ENCODE data around the gene SSC4D.
"Not testable (repeated sequence)": the region's sequence is repeated elsewhere in the genome, so short reads cannot be mapped to it uniquely, and the experiment has no call there.

Gene SSC4D

DNA sequence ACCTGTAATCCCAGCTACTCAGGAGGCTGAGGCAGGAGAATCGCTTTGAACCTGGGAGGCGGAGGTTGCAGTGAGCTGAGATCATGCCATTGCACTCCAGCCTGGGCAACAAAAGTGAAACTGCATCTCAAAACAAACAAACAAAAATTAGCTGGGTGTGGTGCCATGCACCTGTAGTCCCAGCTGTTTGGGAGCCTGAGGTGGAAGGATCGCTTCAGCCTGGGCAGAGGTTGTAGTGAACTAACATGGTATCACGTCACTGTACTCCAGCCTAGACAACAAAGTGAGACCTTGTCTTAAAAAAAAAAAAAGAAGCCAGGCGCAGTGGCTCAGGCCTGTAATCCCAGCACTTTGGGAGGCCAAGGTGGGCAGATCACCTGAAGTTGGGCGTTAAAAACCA, 21.7 kb downstream of the SSC4D start:
- DNase-seq (ENCODE audit: low read depth in 1 of 2, low spot score in 1 of 2): not testable (repeated sequence)

DNA sequence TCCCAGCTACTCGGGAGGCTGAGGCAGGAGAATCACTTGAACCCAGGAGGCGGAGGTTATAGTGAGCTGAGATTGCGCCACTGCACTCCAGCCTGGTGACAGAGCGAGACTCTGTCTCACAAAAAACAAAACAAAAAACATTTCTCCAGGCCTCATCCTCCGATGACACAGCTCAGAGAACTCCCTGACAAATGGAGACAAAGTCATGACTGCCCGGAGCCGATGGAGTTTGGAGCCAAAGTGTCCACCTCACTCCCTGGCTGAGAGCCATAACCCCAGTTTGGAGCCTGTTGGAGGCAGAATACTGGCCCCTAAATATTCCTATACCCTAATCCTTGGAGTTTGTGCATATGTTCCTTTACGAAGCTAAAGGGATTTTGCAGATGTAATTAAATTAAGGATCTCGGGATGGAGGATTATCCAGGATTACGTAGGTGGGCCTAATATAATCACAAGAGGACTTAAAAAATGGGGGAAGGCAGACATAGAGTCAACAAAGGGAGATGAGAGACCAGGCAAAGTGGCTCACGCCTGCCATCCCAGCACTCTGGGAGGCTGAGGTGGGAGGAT, 22.7 kb downstream of the SSC4D start:
- no peak for DNase-seq (ENCODE audit: low read depth in 1 of 2, low spot score in 1 of 2)

GRCh38 chr7:76383089-76383944, 26.2 kb downstream of the SSC4D start:
- no peak for DNase-seq (ENCODE audit: low read depth in 1 of 2, low spot score in 1 of 2)

DNA sequence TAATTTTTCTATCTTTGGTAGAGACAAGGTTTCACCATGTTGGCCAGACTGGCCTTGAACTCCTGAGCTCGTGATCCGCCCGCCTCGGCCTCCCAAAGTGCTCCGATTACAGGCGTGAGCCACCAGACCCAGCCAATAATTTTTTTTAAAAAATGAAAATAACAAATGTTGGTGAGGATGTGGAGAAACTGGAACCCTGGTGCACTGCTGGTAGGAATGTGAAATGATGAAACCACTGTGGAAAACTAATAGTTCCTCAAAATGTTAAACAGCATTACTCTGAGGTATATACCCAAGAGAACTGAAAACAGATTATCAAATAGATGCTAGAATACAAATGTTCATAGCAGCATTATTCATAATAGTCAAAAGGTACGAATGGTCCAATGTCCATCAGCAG, 27.7 kb downstream of the SSC4D start:
- DNase-seq (ENCODE audit: low read depth in 1 of 2, low spot score in 1 of 2): no peak

- DNase-seq (ENCODE audit: low read depth in 1 of 2, low spot score in 1 of 2): no peak
Measured at GRCh38 chr7:76380623-76380966, 28.9 kb downstream of the SSC4D start.

DNA sequence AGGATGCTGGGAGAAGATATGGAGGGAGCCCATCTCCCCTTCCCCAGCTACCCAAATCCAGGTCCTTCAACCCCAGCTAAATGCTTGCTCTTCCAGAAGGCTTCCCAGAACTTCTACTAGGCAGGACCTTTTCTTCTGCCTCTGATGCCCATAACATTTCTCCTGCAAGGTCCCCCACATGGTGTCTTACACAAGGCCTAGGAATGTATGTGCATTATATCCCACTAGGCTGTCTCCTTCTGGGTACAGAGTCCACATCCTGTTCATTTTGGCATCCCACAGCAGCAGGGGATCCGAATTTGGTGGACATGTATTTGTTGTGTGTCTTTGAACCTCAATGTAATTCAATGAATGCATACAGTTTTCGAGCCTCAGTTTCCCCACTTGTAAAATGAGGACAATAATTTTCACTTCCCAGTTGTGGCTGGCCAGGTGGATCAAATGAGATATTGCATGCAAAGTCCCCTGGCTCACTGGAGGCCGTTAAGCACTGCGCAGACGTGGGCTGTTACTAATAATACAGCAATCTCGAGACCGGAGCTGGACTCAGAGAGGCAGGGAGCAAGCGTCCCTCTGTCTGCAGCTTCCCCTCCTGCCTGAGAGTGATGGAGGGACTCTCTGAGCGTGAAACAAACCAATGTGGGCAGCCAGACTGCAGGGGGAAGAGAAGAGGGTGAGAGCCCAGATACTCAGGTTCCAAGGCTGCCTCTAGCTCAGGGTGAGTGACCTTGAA, 32.1 kb downstream of the SSC4D start:
- no peak for DNase-seq (ENCODE audit: low read depth in 1 of 2, low spot score in 1 of 2)

DNA sequence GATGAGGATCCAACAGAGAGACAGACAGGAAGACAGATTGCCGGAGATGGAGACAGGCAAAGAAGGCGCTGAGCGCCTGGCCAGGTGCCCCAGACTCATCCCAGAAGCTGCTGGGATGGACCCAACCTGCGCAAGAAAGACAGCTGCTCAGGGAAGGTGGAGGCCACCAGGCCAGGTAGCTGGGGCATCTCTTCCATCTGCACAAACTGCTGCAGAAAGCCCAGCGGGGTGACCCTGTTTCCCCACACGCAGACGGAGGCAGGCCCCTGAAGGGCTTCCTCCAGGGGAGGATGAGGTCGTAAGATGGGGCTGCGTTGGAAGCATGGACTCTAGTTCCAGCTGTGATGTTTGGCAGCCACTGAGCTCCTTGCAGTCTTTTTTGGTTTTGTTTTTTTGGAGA, 34.2 kb downstream of the SSC4D start:
- DNase-seq (ENCODE audit: low read depth in 1 of 2, low spot score in 1 of 2): no peak

DNA sequence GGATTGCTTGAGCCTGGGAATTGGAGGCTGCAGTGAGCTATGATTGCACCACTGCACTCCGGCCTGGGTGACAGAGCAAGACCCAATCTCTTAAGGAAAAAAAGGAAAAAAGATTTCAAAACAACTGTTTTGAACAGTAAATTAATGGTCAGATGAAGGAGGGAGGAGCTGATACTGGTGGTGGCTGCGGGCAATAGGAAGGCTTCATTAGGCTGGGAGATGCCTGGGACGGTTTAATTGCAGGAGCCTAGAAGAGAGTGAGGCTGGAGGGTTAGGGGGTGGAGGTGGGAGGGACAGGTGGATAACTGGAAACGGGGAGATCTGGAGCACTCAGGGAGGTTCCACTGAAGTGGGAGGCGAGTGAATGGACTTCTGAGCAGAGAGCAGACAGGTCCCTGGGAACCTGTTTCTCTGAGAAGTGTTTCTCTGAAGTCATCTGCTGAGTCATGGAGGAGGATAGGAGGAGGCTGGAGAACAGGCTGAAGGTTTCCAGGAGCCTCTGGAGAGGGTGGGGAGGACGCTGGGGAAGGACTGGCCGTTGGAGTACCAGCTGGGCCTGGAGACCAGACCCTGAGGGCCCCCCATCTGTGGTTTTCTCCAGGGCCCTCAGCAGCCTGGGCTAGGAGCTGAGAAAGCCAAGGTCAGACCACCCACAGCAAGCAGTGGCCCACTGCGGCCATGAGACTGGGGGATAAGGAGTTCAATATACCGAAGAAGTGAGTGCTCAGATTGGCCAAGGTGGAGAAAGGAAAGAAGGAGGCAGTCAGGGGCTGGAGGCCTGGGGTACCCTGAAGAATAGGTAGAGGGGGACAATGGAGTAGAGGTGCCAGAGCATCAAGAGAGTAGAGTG, 36.3 kb downstream of the SSC4D start:
- no peak for DNase-seq (ENCODE audit: low read depth in 1 of 2, low spot score in 1 of 2)

DNA sequence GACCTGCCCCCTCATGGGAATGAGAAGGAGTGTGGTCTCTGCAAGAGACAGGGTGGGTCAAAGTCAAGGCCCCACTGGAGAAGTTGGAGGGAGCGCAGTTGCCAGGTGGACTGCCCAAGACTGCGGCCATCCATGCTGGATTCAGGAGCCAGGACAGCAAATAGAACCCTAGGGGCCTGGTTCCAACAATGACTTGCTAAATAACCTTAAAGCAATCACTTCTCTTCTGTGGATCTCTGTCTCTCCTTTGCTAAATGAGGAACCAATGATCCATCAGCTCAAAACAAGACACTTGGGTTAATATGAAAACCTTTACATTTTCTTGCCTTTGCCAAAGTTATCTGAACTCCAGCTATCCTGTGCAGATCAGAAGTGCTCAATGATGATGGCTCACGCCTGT, 38.1 kb downstream of the SSC4D start:
- no peak for DNase-seq (ENCODE audit: low read depth in 1 of 2, low spot score in 1 of 2)

DNA sequence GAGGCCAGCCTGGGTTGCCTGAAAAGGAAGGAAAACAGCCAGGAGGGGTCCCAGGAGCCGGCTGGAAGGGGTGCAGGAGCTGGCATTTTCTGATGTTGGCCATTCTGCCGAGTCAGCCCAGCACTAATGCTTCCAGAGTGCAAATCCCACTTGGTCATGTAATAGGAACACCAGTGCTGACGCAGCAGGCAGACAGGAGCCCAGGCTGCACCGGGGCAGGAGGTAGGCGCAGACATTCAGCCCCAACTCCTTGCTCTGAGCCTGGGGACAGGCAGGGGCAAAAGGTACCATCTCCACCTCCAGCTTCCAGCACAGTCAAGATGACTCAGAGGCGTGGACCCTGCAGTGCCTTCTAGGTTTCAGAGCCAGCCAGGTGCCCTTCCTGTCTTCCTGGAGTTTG, 40.5 kb downstream of the SSC4D start:
- no peak for DNase-seq (ENCODE audit: low read depth in 1 of 2, low spot score in 1 of 2)

- DNase-seq (ENCODE audit: low read depth in 1 of 2, low spot score in 1 of 2): no peak
Measured at GRCh38 chr7:76368190-76368589, 41.3 kb downstream of the SSC4D start.

DNA sequence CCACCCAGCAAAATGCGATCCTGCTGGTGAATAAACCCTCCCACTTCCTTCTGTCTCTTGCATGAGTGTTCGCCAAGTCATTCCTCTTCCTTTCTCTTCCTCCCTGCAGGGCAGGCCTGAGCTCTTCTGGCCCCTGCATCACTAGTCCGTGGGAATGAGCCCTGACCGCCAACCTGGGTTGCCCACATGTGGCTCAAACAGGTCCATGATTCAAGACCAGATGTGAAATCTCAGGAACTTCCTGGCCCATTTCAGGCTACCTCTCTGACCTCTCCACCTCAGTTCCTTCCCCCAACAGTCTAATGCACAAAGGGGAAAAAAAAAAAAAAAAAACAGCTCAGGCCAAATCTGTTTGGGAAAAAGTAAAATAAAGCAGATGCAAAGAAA, 45.3 kb downstream of the SSC4D start:
- DNase-seq (ENCODE audit: low read depth in 1 of 2, low spot score in 1 of 2): no peak

DNA sequence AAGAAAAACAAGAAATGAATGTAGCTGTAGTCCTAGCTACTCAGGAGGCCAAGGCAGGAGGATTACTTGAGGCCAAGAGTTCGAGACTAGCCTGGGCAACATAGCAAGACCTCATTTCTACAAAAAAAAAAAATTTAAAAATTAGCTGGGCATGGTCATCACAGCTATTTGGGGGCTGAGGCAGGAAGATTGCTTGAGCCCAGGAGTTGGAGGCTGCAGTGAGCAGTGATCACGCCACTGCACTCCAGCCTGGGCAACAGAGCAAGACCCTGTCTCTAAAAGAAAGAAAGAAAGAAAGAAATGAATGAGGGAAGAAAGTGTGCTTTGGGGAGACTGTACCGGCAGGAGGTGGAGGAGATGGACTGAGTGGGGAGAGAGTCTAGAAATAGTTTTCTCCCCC, 45.7 kb downstream of the SSC4D start:
- DNase-seq (ENCODE audit: low read depth in 1 of 2, low spot score in 1 of 2): not testable (repeated sequence)

- DNase-seq (ENCODE audit: low read depth in 1 of 2, low spot score in 1 of 2): no peak
Measured at GRCh38 chr7:76359978-76360638, 49.4 kb downstream of the SSC4D start.

- peak; percentile 91 to 93 for DNase-seq (ENCODE audit: low read depth in 1 of 2, low spot score in 1 of 2)
Measured at GRCh38 chr7:76359111-76359977, 50.2 kb downstream of the SSC4D start.

- DNase-seq (ENCODE audit: low read depth in 1 of 2, low spot score in 1 of 2): peak in 1 of 2 donors; percentile 86
Measured at GRCh38 chr7:76358481-76359110, 50.9 kb downstream of the SSC4D start, which contains the start of gene YWHAG. Gene YWHAG (minus strand): TSS chr7:76358991. CDS start chr7:76358808, 183 bp downstream.

- DNase-seq (ENCODE audit: low read depth in 1 of 2, low spot score in 1 of 2): peak; percentile 41 to 52
Measured at GRCh38 chr7:76358011-76358480, 51.5 kb downstream of the SSC4D start.

GRCh38 chr7:76357475-76358010, 52.0 kb downstream of the SSC4D start:
- no peak for DNase-seq (ENCODE audit: low read depth in 1 of 2, low spot score in 1 of 2)

DNA sequence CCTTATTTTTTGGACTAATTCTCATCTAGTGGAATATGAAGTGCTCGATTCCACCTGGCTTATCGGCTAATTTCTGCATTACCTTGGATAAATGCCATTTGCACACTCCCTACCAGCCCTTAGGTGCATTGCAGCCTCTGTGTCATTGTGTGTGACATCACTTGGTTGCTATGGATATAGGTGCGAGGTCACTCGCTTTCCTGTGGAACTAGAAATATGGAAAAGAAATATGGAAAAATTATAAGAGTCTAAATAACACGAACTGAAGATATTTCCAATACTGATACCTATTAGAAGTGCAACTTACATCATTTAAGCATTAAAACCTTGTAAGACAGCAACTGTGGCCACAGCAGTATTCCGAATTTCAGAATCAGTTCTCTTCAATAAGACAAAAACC, 52.7 kb downstream of the SSC4D start:
- DNase-seq (ENCODE audit: low read depth in 1 of 2, low spot score in 1 of 2): no peak

All from activated CD4-positive, alpha-beta T cell treated with anti-CD3 and anti-CD28 coated beads, Interleukin-2, amount 50 U/mL, for 24 hours (primary cell).